Kidney tubule cell (primary cell): ENCODE data around the gene TESK2.
A peak's percentile ranks its signal among the peaks of the same experiment; 100 is the strongest.

ENCODE experiments used
- DNase-seq: peaks from one replicate; pipeline ENCODE4 v3.0.0-alpha.2; 2018; ENCODE audit warnings: low spot score

The TESK2 gene

DNA sequence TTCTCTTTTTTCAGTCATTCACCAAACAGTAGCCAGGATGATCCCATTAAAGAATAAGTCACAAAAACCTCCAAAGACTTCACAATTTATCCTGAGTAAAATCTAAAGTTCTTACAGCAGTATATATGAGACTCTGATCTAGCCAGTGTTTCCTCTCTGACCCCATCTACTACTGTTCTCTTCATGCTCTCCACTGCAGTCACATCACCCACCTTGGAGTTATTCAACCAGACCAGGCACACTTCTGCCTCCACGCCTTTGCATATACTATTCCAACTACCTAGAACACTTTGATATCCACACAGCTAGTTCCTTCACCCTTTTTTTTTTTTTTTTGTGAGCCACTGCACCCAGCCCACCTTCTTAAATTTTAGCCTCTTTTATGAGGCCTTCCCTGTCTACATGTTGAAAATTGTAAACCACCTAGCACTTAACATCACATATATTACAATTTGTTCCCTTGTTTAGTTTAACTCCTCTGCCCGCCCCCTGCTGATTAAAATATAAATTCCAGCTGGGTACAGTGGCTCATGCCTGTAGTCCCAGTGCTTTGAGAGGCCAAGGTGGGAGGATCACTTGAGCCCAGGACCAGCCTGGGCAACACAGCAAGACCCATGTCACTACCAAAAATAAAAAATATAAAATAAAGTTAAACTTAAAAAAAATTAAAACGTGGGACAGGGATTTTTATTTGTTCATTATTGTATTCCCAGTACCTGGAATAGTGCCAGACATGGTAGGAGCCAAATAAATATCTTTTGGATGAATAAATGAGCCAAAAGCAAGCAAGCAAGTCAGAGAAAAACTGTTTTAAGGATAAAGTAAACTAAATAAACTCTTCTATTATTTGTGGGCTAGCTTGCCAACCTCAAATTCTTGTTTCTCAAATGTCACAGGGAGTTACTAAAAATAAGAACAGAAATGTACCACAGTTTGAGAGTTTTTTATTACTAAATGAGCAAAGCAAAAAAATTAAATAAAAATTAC is 115.6 kb downstream of the TESK2 start:
- DNase-seq = no peak

DNA sequence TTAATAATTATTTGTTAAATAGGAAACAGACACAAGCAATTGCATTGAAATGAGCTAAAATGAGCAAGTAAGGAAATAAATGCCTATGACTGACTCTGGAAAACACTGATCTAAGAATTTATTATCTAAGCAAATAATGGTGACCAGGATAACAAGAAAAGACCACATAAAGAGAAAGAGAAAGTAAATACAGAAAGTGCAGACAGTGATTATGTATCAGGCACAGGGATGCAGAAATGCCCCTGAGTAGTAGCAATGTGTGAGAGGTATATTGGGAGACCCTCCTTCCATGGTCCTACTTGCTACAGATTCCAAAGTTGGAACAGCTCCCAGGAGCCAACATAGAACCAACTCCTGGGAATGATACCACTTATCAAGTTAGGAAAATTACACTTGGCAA is 117.4 kb downstream of the TESK2 start:
- no peak for DNase-seq

GRCh38 chr1:45370575-45370974 is 120.4 kb downstream of the TESK2 start:
- DNase-seq = no peak

- DNase-seq = no peak
Measured at GRCh38 chr1:45365051-45365450, 125.9 kb downstream of the TESK2 start.

DNA sequence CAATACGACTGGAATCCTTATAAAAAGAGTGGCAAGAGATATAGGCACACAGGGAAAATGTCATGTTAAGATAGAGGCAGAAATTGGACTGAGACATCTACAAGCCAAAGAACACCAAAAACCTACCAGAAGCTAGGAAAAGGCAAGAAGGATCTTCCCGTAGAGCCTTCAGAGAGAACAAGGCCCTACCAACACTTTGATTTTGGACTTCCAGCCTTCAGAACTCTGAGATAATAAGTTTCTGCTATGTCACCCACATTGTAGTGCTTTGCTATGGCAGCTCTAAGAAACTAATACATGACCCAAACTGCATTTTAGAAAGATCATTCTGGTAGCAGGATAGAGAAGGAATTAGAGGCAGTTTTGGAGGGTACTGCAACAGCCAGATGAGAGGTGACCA is 126.7 kb downstream of the TESK2 start:
- DNase-seq = no peak

DNA sequence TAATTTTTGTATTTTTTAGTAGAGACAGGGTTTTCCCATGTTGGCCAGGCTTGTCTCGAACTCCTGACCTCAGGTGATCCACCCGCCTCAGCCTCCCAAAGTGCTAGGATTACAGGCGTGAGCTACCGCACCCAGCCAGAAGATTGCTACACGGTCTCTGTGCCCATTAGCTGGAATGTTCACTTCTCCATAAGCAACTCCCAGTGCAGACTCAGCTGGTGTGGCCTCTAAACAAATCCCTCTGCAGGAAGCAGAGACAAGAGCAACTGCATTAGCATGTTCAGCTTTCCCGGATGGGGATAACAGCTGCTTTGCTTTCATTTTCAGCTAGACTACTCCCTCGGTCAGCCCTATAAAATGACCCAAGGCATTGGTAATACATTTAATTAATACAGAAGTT is 130.0 kb downstream of the TESK2 start:
- peak; percentile 16 for DNase-seq

- DNase-seq = peak; percentile 56
Measured at GRCh38 chr1:45359882-45360513, 131.0 kb downstream of the TESK2 start.

GRCh38 chr1:45356186-45356585 is 134.8 kb downstream of the TESK2 start:
- DNase-seq = no peak

GRCh38 chr1:45355683-45356082 is 135.3 kb downstream of the TESK2 start:
- no peak for DNase-seq

- no peak for DNase-seq
Measured at GRCh38 chr1:45354838-45355237, 136.1 kb downstream of the TESK2 start.

GRCh38 chr1:45353685-45354084 is 137.3 kb downstream of the TESK2 start:
- no peak for DNase-seq

GRCh38 chr1:45351508-45351907 is 139.5 kb downstream of the TESK2 start:
- no peak for DNase-seq

- no peak for DNase-seq
Measured at GRCh38 chr1:45348966-45349677, 141.8 kb downstream of the TESK2 start.

- no peak for DNase-seq
Measured at GRCh38 chr1:45348609-45348965, 142.4 kb downstream of the TESK2 start.

DNA sequence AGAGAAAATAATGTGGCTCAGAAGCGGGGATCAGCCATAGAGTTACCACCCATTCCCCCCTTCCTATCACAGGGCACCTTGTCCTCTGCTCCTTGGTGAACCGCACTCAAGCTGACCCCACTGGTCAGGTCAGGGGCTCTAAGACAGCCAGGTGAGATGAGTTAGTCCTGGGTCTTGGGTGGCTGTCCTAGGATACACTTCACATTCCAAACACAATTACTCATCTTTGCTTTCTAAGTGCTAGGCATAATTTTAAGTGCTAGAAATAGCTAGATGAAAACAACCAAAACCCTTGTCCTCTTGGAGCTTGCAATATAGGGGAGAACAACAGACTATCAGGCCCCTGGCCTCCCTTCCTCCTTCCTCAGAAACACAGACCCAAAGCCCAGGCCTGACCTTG is 142.9 kb downstream of the TESK2 start:
- peak; percentile 61 for DNase-seq

DNA sequence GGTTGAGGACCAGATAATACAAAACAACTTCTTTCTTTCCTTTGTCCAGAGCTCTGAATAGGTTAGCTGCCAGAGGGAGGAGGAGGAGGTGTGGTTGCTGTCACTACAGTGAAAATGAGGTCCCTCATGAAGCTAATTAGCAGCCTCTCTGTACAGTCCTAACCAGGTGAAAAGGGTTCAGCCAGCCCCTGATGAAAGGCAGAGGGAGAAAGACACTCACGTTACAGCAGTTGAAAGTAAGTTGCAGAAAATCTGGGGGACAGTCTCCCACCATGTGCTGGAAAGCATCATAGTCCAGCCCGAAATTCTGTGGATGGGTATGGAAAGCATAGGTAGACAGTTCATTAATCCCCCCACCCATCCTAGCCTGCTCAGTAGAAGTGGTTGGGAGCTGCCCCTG is 144.5 kb downstream of the TESK2 start:
- no peak for DNase-seq

DNA sequence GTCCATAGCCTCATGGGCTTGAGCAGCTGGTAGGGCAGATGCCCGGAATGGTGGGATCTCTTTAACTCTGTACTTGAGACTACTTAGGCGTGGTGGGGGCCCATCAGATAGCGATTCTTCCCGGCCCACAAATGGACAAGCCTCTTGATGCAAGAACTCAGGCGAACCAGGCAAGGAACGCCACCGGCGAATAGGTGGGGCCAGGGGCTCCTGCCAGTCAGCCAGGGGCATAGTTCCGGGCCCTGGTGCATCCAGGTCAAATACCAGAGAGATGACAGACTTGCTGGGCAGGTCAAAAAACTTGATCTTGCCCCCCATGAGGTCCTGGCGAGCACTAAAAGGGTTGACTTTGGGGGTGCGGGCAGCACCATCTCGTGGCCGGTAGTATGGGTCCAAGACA is 145.9 kb downstream of the TESK2 start:
- no peak for DNase-seq

- DNase-seq = no peak
Measured at GRCh38 chr1:45344499-45344898, 146.5 kb downstream of the TESK2 start.

- peak; percentile 14 for DNase-seq
Measured at GRCh38 chr1:45340816-45341466, 150.0 kb downstream of the TESK2 start.

DNA sequence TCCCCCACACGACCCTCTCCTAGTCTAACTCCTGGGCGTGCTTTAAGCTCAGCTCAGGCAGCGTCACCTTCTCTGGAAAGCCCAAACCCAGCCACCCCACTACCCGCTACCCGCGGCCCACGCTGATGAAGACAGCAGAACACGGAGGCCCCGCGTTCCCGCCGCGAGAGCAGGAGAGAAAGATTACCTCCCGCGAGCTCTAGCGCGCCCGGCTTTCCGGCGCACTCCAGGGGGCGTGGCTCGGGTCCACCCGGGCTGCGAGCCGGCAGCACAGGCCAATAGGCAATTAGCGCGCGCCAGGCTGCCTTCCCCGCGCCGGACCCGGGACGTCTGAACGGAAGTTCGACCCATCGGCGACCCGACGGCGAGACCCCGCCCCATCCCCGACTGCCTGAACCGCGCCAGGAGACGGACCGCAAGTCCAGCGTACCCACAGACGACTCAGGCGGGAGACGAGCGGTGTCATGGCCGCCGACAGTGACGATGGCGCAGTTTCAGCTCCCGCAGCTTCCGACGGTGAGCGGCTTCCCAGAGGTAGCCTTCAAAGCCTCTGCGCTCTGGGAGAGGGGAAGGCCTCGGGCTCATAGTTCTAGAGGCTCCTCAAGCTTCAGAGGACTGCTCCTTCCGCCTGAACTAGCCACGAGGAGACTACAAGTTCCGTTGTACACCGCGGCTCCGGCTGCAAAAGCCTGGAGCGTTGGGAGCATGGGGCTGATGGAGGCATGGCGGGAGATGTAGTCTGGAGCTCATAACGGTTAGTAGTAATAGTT is 151.0 kb downstream of the TESK2 start, which contains the start of the genes MUTYH and TOE1:
TSS of gene MUTYH (minus strand) at position 652 of the 770 bp plus-strand sequence. CDS start 5,935 bp downstream, outside the sequence.
TSS of gene TOE1 (plus strand) at position 382 of the 770 bp plus-strand sequence. CDS start at position 465, 83 bp downstream.
- DNase-seq = peak; percentile 92
